SK-N-SH (cell line): Measurements from ENCODE around the gene ERMARD.

Source experiments
- CTCF ChIP-seq: fragments of 200-600 bp; sonication (generic); IDR thresholded peaks from 2 replicates; pipeline ENCODE4 v1.6.1; 2017; ENCODE audit warnings: antibody characterized with exemption, mild to moderate bottlenecking, moderate library complexity
- EP300 ChIP-seq, 2 experiments: IDR thresholded peaks; 2 replicates each; pipeline versions ENCODE4 v1.4.0 to v1.6.1; 2012; ENCODE audit warnings: borderline replicate concordance in 1 of 2, low read depth in 1 of 2, low read length in 1 of 2
- EZH2phosphoT487 ChIP-seq: fragments of 200-600 bp; sonication (generic); IDR thresholded peaks from 2 replicates; pipeline ENCODE4 v1.6.1; 2017; ENCODE audit warnings: low read depth, mixed run types, mild to moderate bottlenecking, antibody characterized with exemption, moderate library complexity, borderline replicate concordance
- FOSL2 ChIP-seq: IDR thresholded peaks from 2 replicates; pipeline ENCODE4 v1.4.0; 2012; ENCODE audit warnings: low read depth, mild to moderate bottlenecking, moderate library complexity, borderline replicate concordance
- MAX ChIP-seq: IDR thresholded peaks from 2 replicates; pipeline ENCODE4 v1.4.0; 2012; ENCODE audit warnings: low read depth
- MEF2A ChIP-seq: IDR thresholded peaks from 2 replicates; pipeline ENCODE4 v1.4.0; 2012; ENCODE audit warnings: low read depth, borderline replicate concordance
- POLR2AphosphoS5 ChIP-seq: IDR thresholded peaks from 2 replicates; pipeline ENCODE4 v1.6.1; 2012; ENCODE audit warnings: low read depth, low read length
- RAD21 ChIP-seq: IDR thresholded peaks from 2 replicates; pipeline ENCODE4 v1.6.1; 2012; ENCODE audit warnings: mild to moderate bottlenecking, low read length
- REST ChIP-seq: IDR thresholded peaks from 2 replicates; pipeline ENCODE4 v1.6.1; 2012; ENCODE audit warnings: mild to moderate bottlenecking, low read depth, low read length, moderate library complexity
- RFX5 ChIP-seq: IDR thresholded peaks from 2 replicates; pipeline ENCODE4 v1.6.1; 2012; ENCODE audit warnings: mild to moderate bottlenecking, improper control_type of control experiment, low read length
- SIN3A ChIP-seq: IDR thresholded peaks from 2 replicates; pipeline ENCODE4 v1.6.1; 2012; ENCODE audit warnings: low read depth, mild to moderate bottlenecking, low read length, moderate library complexity, borderline replicate concordance
- TAF1 ChIP-seq: IDR thresholded peaks from 2 replicates; pipeline ENCODE4 v1.6.1; 2012; ENCODE audit warnings: low read depth, mild to moderate bottlenecking, low read length, moderate library complexity, borderline replicate concordance
- USF1 ChIP-seq: IDR thresholded peaks from 2 replicates; pipeline ENCODE4 v1.4.0; 2012; ENCODE audit warnings: low read depth, borderline replicate concordance

- TF ChIP-seq CTCF (no peak), POLR2AphosphoS5 (no peak), RFX5 (no peak), EP300 (IDR thresholded peaks at IDR 0.05; ENCODE audit: borderline replicate concordance in 1 of 2, low read depth in 1 of 2, low read length in 1 of 2) (no peak), RAD21 (no peak), MEF2A (no peak), SIN3A (no peak), REST (no peak), MAX (no peak; the same call in 1 of the 2 replicates), USF1 (no peak), FOSL2 (no peak), EZH2phosphoT487 (no peak), TAF1 (no peak)
These were observed 48.6 kb upstream of the ERMARD start for GRCh38 chr6:169702840-169703246.
